ENCODE measurements around the gene ENAH. TPM values are rescaled to one million over a fixed set of nuclear protein-coding genes. Genes with fewer than 3 reads are reported as not detected.

Gene ENAH
- polyA plus RNA-seq, 3 donors = 0.12 TPM; not detected in 2

- Histone ChIP-seq H3K9me3 (replicated peaks in 1 of 2; ENCODE audit: control insufficient read depth in 1 of 2, insufficient read depth in 1 of 2, low read length in 2 of 2) (no peaks in the 10 kb centered on the region), H2AFZ (ENCODE audit: insufficient read depth, low read depth, low read length, poor library complexity, severe bottlenecking) (no peak overlapping the region), H3K4me1 (ENCODE audit: control insufficient read depth in 1 of 2, insufficient read depth in 2 of 2, low read length in 2 of 2) (peaks cover 0 to 6% of the 10 kb centered on the region in 2 donors), H4K20me1 (ENCODE audit: insufficient read depth, low read length) (no peaks in the 10 kb centered on the region), H3K4me3 (replicated peaks in 1 of 3; ENCODE audit: low read depth in 2 of 3, low read length in 3 of 3) (no peak overlapping the region), H3K27me3 (ENCODE audit: control insufficient read depth in 2 of 2, insufficient read depth in 2 of 2, low read length in 2 of 2) (no peaks in the 10 kb centered on the region), H3K9ac (ENCODE audit: insufficient read depth, low read length, poor library complexity, severe bottlenecking) (no peak overlapping the region), H3K4me2 (replicated peaks; ENCODE audit: extremely low read depth, low read length, poor library complexity, severe bottlenecking) (no peak overlapping the region), H3K27ac (ENCODE audit: low read depth in 1 of 2, low read length in 2 of 2) (no peak overlapping the region), H3K79me2 (ENCODE audit: insufficient read depth, low read length) (no peaks in the 10 kb centered on the region), H3K36me3 (replicated peaks in 1 of 2; ENCODE audit: control insufficient read depth in 1 of 2, insufficient read depth in 2 of 2, low read length in 2 of 2) (no peaks in the 10 kb centered on the region)
- no peaks in the 10 kb centered on the region for H3K36me3 Mint-ChIP-seq
- intact Hi-C loops (cut with micrococcal nuclease) = no loop called here
- H3K4me1 Mint-ChIP-seq = peaks cover 10% of the 10 kb centered on the region
- no peaks in the 10 kb centered on the region for H3K9me3 Mint-ChIP-seq
- no peak overlapping the region for H3K4me3 Mint-ChIP-seq
- WGBS (ENCODE audit: insufficient coverage) = 50% methylated on average over 4 of the region's 4 CpGs
- no peak for DNase-seq
- TF ChIP-seq CTCF (IDR thresholded peaks at IDR 0.05) = no peak
- H3K27ac Mint-ChIP-seq = no peak overlapping the region
- H3K27me3 Mint-ChIP-seq (ENCODE audit: low read depth in 3 of 3) = no peaks in the 10 kb centered on the region
Measured at GRCh38 chr1:225539575-225539974, 113.3 kb downstream of the ENAH start.

GRCh38 chr1:225539069-225539468 lies 113.9 kb downstream of the ENAH start:
- H3K27me3 Mint-ChIP-seq (ENCODE audit: low read depth in 3 of 3) = peaks cover 0 to 2% (median 0%) of the 10 kb centered on the region in 3 donors
- no peaks in the 10 kb centered on the region for H3K79me2 ChIP-seq (ENCODE audit: insufficient read depth, low read length)

More at GRCh38 chr1:225539069-225539468, 113.9 kb downstream of the ENAH start:
- no peaks in the 10 kb centered on the region for H3K36me3 ChIP-seq (replicated peaks in 1 of 2; ENCODE audit: control insufficient read depth in 1 of 2, insufficient read depth in 2 of 2, low read length in 2 of 2)
- Mint-ChIP-seq H3K4me1 (peaks cover 10% of the 10 kb centered on the region), H3K9me3 (no peaks in the 10 kb centered on the region), H3K36me3 (no peaks in the 10 kb centered on the region), H3K27ac (no peak overlapping the region), H3K4me3 (no peak overlapping the region)
- no peak overlapping the region for H3K9ac ChIP-seq (ENCODE audit: insufficient read depth, low read length, poor library complexity, severe bottlenecking)
- peaks cover 0 to 6% of the 10 kb centered on the region in 2 donors for H3K4me1 ChIP-seq (ENCODE audit: control insufficient read depth in 1 of 2, insufficient read depth in 2 of 2, low read length in 2 of 2)
- no CpG with 5 or more reads among the region's 1 CpG for WGBS (ENCODE audit: insufficient coverage)
- no peak overlapping the region for H2AFZ ChIP-seq (ENCODE audit: insufficient read depth, low read depth, low read length, poor library complexity, severe bottlenecking)
- H3K4me3 ChIP-seq (replicated peaks in 1 of 3; ENCODE audit: low read depth in 2 of 3, low read length in 3 of 3) = no peak overlapping the region
- no peaks in the 10 kb centered on the region for H3K27me3 ChIP-seq (ENCODE audit: control insufficient read depth in 2 of 2, insufficient read depth in 2 of 2, low read length in 2 of 2)
- no peak for TF ChIP-seq CTCF (IDR thresholded peaks at IDR 0.05)
- H3K4me2 ChIP-seq (replicated peaks; ENCODE audit: extremely low read depth, low read length, poor library complexity, severe bottlenecking) = no peak overlapping the region
- no peak overlapping the region for H3K27ac ChIP-seq (ENCODE audit: low read depth in 1 of 2, low read length in 2 of 2)
- no peaks in the 10 kb centered on the region for H3K9me3 ChIP-seq (replicated peaks in 1 of 2; ENCODE audit: control insufficient read depth in 1 of 2, insufficient read depth in 1 of 2, low read length in 2 of 2)
- H4K20me1 ChIP-seq (ENCODE audit: insufficient read depth, low read length) = no peaks in the 10 kb centered on the region
- DNase-seq = no peak
- intact Hi-C loops (cut with micrococcal nuclease) = no loop called here
